Stimulated activated CD4-positive, alpha-beta T cell treated with anti-CD3 and anti-CD28 coated beads, Interleukin-12 subunit alpha, Interleukin-12 subunit beta, amount 100 ng/mL, for 24 hours (primary cell): ENCODE results near the gene CHADL.
"Not testable (repeated sequence)": the region's sequence is repeated elsewhere in the genome, so short reads cannot be mapped to it uniquely, and the experiment has no call there.

Experiments
- DNase-seq, 2 experiments: peaks; one replicate each; pipeline ENCODE4 v3.0.0-alpha.2; 2020; ENCODE audit warnings: low read depth in 2 of 2

Gene CHADL

DNA sequence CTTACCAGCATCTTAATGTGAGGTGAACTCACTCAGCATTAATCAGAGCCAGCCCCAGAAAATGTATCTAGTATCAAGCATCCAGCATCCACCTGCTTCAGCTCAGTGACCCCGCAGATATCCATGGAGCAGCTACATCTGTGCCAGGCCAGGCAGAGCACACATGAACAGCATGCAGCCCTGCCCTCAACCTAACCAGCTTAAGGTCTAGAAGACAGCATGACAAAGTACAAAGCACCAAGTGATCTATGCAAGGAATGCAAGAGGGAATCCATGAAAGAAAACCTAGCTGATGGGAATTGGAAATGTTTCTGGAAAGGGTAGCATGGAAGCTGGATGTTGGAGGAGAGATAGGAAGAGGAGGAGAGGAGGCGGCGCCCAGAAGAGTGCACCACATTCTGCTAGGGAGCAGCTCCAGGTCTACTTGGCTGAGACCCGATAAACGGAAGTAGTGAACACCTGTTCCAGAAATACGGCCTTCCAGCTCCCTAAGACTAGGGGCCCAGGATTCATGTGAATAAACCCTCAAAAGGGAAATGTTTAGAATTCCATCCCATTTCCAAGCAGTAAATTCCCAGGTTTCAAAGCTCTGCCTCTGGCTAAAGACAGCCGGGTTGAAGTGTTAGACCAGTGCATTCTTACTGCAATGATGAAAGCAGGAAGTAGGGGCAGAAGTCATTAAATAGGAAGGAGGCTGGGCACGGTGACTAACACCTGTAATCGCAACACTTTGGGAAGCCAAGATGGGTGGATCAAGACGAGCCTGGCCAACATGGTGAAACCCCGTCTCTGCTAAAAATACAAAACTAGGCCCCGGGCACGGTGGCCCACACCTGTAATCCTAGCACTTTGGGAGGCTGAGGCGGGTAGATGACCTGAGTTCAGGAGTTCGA lies 59.1 kb downstream of the CHADL start:
- DNase-seq = no peak

GRCh38 chr22:41180926-41181325 lies 59.8 kb downstream of the CHADL start:
- no peak for DNase-seq

DNA sequence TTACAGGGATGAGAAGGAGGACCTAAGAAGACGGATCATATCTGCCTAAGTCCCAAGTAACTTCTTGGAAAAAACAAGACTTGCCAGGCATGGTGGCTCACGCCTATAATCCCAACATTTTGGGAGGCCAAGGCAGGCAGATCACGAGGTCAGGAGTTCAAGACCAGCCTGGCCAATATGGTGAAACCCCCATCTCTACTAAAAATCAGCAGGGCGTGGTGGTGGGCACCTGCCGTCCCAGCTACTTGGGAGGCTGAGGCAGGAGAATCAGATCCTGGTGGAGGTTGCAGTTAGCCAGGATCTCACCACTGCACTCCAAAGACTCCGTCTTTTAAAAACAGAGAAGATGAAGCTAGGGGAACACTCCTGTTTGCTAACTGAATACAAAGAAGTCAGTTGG lies 60.4 kb downstream of the CHADL start:
- not testable (repeated sequence) for DNase-seq
